GM12891 (cell line): ENCODE measurements around the gene SLC8A2.

ENCODE experiments used
- POLR2A ChIP-seq: IDR thresholded peaks from 2 replicates; pipeline ENCODE4 v1.6.1; 2011; ENCODE audit warnings: low read depth, low read length, control low read depth
- POLR2AphosphoS5 ChIP-seq: IDR thresholded peaks from 2 replicates; pipeline ENCODE4 v1.6.1; 2011; ENCODE audit warnings: low read depth, low read length, control low read depth
- TAF1 ChIP-seq: IDR thresholded peaks from 2 replicates; pipeline ENCODE4 v1.6.1; 2011; ENCODE audit warnings: low read depth, low read length, control low read depth

DNA sequence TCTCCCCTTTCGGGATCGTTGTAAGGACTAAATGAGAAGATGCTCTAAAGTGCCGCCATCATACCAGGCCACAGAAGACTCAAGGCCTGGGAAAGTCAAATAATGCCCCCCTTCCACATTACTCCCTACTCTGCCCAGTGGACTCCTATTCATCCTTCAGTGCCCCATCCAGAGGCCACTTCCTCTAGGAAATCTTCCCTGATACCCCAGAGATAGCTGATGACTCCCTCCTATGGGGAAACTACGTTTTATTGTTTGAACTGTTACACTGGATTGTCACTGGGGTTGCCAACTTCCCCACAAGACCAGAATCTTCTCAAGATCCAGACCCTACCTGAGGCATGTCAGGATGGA is 66.5 kb downstream of the SLC8A2 start:
- TF ChIP-seq POLR2A (no peak), TAF1 (no peak), POLR2AphosphoS5 (no peak)
